Urinary bladder (tissue), 4 donors: ENCODE measurements around the gene CLSTN2. TPM values are rescaled to one million over a fixed set of nuclear protein-coding genes. Genes with fewer than 3 reads are reported as not detected.

Source experiments
- DNase-seq: peaks from one replicate; pipeline ENCODE4 v3.0.0-alpha.2; 2015; ENCODE audit errors: extremely low spot score
- H3K27ac ChIP-seq: one replicate; pipeline ENCODE4 v1.5.1; 2013; ENCODE audit warnings: low read depth, mild to moderate bottlenecking, moderate library complexity
- H3K36me3 ChIP-seq: one replicate; pipeline ENCODE4 v1.6.1; 2013; ENCODE audit warnings: mild to moderate bottlenecking, moderate library complexity; ENCODE audit not compliant: insufficient read depth
- H3K4me1 ChIP-seq: one replicate; pipeline ENCODE4 v1.6.1; 2013; ENCODE audit warnings: mild to moderate bottlenecking, moderate library complexity; ENCODE audit not compliant: insufficient read depth
- H3K4me3 ChIP-seq: one replicate; pipeline ENCODE4 v1.5.1; 2013; ENCODE audit warnings: low read depth, low read length
- WGBS: extraction: QIAGEN DNeasy Blood & Tissue Kit; methylation state at CpG from one replicate; pipeline ENCODE4 v1.1.7; 2013; 5-methylcytosine and 5-hydroxymethylcytosine counted together
- polyA plus RNA-seq: library from polyadenylated mRNA; stranded (reverse); fragments of 200-250 nt; gene quantifications from one replicate; pipeline ENCODE4 v1.2.3, GENCODE V29; 2013
- total RNA-seq: library from RNA; depleted of rRNA; stranded (reverse); fragments of >200 nt; gene quantifications from one replicate; pipeline ENCODE4 v1.2.3, GENCODE V29; 2014
- donor health status: healthy with polysubstance abuse.
- donor health status: healthy.

The CLSTN2 gene
- total and polyA plus RNA-seq, 2 donors = 1.1 to 4.9 TPM

DNA sequence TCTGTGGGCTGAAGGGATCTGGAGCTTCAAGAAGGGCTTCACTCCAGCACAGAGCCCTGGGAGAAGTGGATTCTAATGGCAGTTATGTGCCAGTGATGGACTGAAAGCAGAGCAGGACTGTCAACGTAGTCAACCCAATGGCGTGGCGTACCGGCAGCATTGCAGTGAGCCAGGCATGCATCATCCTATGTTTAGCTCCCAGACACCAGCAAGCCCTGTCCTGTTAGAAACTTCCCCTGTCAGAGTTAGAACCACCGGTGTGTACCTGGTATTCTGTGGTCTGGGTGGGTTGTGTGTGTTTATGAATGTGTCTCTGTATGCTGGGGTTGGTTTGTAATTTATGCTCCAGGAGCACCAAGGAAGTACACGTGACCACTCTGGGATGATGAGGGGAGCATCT lies 86.3 kb downstream of the CLSTN2 start:
- Histone ChIP-seq H3K4me3 (no peak overlapping the region), H3K36me3 (no peaks in the 10 kb centered on the region), H3K4me1 (no peaks in the 10 kb centered on the region), H3K27ac (no peak overlapping the region)
- WGBS = 93% methylated on average over 6 of the region's 6 CpGs
- DNase-seq = no peak

DNA sequence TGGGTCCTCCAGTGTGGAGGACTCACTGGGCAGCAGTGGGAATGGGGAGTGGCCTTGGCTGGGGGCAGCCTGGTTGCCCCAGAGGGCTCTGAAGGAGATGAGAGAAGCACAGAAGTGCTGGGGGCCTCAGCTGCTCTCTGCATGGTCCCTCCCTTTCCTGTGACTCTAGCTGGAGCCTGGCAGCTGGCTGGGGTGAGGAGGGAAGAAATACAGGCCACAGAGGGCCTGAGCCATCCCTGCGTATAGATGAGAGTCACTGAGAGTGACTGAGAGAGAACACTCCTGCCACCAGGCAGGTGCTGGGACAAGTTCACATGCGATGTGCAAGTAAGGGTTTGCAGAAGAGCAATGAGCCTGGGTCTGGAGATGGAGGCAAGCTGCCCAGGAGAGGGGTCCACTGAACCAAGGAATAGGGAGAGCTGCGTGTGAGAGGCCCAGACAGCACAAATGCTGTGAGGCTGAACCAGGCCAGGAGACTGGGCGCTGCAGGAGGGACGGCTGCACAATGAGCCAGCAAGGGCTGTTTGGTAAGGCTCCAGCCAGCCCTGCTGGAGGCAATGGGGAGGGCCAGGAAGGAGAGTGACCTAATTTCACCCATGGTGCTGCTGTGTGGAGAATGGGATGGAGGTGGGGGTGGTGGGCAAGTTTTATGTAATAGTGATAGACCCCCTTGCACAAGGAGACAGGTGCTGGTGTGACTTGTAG lies 87.2 kb downstream of the CLSTN2 start:
- no peaks in the 10 kb centered on the region for H3K4me1 ChIP-seq
- DNase-seq = no peak
- no peak overlapping the region for H3K4me3 ChIP-seq
- 48% methylated on average over 5 of the region's 5 CpGs for WGBS
- no peaks in the 10 kb centered on the region for H3K36me3 ChIP-seq
- no peak overlapping the region for H3K27ac ChIP-seq

DNA sequence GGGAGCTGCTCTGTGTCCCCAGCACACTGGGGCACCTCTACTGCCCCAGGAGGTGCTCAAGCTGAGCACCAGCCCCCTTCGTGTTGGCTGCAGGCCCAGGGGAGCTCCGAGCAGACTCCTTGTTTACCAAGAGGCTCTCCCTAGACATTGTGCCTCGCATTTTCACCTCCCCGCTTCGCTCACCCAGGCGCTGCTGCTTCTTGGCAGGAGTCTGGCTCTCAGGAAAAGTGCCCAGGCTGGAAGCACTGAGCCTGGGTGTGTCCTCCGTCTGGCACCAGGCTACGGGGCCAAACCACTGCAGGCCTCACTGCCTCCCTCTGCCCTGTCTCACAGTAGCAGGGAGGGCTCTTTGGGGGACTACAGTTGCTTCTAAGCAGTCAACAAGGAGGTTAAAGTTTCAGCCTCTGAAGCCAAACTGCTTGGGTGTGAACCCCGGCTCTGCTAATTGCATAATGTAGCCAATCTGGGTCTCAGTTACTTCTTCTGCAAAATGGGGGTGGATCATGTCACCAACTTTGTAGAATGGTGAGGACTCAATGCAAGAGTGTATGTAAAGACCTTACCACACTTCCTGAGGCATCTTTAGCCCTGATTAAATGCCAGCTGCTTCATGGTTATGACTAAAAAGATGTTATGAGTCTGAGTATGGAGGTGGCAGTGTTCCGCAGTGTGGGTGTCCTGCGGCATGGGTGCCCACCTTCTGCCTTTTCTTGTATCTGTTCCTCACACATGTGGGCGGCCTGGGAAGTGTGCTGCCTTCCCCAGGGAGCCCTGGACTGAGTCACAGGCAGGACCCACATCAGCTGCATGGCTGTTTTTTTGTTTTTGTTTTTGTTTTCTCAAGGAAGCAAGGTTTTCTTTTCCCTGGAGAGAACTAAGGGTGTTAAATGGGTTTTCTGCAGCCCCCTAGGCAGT lies 88.9 kb downstream of the CLSTN2 start:
- no peak overlapping the region for H3K4me3 ChIP-seq
- no peaks in the 10 kb centered on the region for H3K36me3 ChIP-seq
- DNase-seq = no peak
- 52% methylated on average over 12 of the region's 12 CpGs for WGBS
- no peak overlapping the region for H3K27ac ChIP-seq
- H3K4me1 ChIP-seq = no peaks in the 10 kb centered on the region

DNA sequence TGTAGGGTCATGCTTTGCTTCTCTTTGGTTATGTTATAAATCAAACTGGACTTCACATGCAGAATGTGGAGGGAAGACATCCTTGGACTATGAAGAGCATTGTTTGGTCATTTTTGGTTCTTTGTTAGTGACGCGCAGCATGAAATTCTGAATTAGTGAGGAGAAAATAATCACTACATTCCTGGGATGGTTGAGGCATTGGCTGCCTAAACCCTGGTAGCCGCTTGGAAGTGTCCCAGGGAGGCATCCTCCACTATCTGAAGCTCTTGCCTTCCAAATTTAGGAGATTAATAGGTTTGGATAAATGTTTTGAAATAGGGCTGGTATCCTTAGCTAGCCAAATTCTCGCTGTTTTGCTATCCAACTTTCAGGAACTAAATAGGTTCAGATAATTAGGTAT lies 96.2 kb downstream of the CLSTN2 start:
- Histone ChIP-seq H3K27ac (no peak overlapping the region), H3K36me3 (no peaks in the 10 kb centered on the region), H3K4me3 (no peak overlapping the region), H3K4me1 (no peaks in the 10 kb centered on the region)
- no peak for DNase-seq
- WGBS = 81% methylated on average over 4 of the region's 4 CpGs

DNA sequence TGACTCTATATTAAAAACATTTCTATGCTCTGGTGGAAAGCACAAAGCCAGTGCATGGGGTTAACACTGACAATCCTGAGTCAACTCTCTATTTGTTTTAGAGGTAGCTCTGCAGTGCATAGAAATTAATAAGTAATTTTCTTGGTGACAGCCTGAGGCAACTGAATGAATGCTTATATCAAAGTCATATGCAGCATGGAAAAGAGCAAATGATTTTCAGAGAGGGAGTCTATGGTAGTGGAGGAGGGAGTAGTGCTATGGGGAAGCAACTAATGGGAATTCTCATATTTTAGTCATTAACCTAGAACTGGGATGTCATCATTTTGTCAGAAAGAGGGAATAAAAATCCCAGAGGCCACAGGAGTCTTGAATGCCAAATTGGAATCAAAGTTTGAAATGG lies 99.1 kb downstream of the CLSTN2 start:
- no peak overlapping the region for H3K27ac ChIP-seq
- DNase-seq = no peak
- no peak overlapping the region for H3K4me3 ChIP-seq
- H3K36me3 ChIP-seq = no peaks in the 10 kb centered on the region
- no peaks in the 10 kb centered on the region for H3K4me1 ChIP-seq

DNA sequence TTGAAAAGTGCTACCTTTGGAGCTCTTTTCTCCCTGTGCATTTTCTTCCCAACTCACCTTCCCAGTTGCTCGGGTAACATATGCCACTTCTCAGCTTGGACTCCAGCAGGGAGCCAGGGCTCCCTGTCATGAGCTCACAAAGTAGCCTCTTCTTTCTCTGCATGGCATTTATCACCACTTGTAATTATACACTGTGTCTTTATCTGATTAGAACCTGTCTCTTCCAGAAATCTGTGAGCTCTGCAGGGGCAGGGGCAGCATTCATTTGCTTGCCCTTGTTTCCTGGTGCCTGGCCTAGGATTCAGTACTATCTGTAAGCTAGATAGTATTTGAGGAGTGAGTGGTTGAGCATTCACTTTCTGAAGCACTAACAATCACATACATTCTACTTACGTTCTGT lies 100.9 kb downstream of the CLSTN2 start:
- 46% methylated on average over 2 of the region's 2 CpGs for WGBS

DNA sequence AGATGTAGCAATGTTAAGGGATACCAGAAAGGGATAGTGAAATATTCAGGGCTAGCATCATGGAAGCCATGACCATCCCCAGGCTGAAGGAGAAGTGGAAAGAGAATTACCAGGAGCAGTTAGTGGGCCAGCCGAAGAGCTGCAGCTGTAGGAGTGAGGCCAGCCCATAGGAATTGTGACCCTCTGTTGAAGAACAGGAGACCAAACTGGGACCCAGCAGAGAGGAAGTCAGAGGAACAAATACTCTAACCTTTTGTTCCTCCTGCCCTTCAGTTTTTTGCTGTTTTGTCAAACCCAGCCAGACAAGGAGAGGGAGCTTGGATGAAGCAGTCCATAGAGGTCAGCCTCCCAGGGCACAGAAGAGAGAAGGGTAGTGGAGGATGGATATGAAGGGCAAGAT lies 115.4 kb downstream of the CLSTN2 start:
- no peak for DNase-seq
- Histone ChIP-seq H3K36me3 (no peaks in the 10 kb centered on the region), H3K4me1 (no peaks in the 10 kb centered on the region), H3K27ac (no peak overlapping the region), H3K4me3 (no peak overlapping the region)
- 93% methylated on average over 1 of the region's 1 CpG for WGBS

More for the DNA sequence above, 100.9 kb downstream of the CLSTN2 start:
- no peaks in the 10 kb centered on the region for H3K36me3 ChIP-seq
- no peak overlapping the region for H3K4me3 ChIP-seq
- no peaks in the 10 kb centered on the region for H3K4me1 ChIP-seq
- no peak for DNase-seq
- H3K27ac ChIP-seq = no peak overlapping the region

DNA sequence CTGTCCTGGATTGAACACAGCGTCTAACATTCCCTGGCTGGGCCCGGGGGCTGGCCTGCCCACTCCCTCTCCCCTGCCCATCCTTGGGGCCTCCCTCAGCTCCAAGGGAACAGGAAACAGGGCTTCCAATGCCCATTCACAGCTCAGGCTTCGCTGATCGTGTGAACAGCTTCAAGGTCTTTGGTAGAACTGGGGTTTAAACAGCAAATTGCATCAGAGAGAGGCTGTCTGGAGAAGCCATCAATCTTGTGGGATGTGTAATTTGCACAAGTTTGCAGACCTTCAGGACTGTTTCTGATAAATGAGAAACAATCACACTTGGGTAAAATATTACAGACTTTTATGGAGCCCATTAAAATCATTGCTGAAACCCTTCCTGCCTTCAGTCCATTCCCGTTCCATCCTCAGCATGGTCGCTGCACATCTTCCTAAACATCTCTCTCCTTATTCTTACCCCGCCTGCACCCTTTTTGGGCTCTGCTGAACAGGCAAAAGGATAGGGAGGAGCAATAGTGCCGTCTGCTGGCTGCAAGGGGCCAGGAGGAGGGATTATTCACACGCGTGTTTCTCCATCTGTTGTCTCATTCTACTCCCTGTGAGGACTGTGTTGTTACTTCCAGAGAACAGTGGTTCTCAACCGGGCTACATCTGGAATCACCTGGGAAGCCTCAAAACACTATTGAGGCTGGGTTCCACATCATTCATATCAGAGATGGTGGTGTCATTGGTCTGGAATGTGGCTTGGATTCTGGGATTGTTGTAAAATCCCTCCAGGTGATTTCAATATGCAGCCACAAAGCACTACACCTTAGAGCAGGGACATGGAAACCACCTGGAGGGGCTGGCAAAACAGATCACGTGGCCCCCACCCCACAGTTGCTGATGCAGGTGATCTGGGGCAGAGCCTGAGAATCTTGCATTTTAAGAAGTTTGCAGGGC lies 116.3 kb downstream of the CLSTN2 start:
- Histone ChIP-seq H3K36me3 (no peaks in the 10 kb centered on the region), H3K4me1 (no peaks in the 10 kb centered on the region), H3K4me3 (no peak overlapping the region), H3K27ac (no peak overlapping the region)
- WGBS = 55% methylated on average over 12 of the region's 12 CpGs
- DNase-seq = no peak

DNA sequence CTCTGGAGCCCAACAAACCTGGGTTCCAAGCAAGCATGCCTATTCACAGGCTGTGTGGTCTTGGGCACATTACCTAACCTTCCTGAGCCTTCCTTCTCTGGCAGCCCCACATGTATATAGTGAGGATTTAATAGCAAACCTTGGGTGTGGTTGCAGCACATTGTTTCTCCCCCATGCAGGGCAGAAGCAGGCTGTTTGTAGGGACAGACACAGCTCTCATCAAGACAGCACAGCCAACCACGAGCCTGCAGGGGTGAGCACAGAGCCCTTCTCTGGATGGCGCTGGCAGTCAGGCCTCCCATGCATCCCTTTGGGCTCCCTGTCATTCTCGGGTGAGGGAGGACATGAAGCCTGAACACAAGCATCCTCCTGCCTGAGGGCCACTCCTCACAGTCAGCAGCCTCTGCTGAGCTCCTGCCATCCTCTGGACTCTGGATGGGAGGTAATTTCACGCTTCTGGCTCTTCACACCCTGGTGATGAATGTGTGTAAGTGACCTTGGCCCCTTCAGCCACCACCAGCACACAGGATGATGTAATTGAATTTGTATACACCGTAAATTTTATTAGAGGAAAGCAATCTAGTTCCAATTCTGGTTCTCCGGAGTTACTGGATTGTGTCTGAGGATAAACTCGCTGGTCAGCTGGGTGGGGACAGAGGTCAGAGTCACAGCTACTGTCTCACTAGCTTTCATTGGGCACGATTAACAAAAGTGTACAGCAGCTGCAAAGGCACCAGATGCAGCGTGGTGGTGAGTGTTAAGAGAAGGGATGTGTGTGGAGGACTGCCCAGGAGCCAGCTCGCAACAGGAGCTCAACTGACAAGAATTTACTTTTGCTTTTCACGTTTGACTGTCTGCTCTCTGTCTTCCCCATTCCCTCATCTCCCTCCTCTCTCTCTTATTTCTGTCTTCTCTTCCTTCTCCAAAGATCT lies 118.1 kb downstream of the CLSTN2 start:
- Histone ChIP-seq H3K4me1 (no peaks in the 10 kb centered on the region), H3K27ac (no peak overlapping the region), H3K4me3 (no peak overlapping the region), H3K36me3 (no peaks in the 10 kb centered on the region)
- DNase-seq = no peak
- 28% methylated on average over 11 of the region's 11 CpGs for WGBS

DNA sequence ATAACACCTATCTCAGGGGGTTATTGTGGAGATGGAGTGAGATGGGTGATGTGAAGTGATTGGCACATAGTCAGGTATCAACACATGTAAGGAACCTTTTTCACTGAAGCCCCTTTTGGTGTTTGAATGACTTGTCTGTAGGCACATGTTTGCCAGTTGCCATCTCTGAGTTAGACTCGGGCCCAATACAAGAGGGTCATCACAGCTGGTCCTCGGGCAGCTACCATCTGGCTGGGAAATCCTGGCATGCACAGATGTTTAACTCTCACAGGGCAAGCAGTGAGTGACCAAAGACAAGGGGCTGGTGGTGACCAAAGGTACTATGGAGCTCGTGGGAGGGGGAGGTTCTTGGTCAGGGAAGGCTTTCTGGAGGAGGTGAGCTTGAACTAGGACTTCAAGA lies 118.8 kb downstream of the CLSTN2 start:
- Histone ChIP-seq H3K36me3 (no peaks in the 10 kb centered on the region), H3K4me3 (no peak overlapping the region), H3K27ac (no peak overlapping the region), H3K4me1 (no peaks in the 10 kb centered on the region)
- WGBS = 83% methylated on average over 3 of the region's 3 CpGs
- DNase-seq = no peak

DNA sequence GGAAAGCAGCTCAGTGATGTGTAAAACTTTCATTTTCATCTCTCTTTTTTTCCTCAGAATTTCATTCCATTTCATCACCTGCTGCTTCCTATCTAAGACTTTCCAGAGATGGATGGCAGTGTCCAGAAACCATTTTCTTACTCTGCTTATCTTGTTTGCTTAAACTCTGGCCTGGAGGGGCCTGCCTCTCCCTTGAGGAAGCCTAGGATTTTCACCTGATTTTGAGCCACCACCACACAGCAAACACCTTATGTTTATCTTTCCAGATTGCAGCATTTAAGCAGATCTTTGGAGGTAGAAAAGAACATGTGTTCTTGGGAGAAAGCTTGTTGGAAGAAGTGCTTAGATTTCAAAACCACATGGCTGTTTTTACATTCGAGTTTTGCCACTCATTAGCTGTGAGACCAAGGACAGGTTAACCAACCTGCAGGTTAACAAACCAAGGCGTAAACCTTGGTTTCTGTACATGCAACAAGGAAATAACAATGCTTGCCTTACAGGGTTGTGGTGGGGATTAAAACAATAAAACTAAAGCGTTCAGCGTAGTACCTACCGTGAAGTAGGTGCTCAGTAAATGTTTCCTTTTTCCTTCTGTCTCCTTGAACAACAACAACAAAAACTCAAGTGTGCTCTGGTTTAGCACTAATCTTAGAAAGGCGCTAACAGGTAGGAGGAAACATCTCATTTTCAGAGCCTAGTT lies 120.3 kb downstream of the CLSTN2 start:
- Histone ChIP-seq H3K36me3 (no peaks in the 10 kb centered on the region), H3K4me3 (no peak overlapping the region), H3K27ac (no peak overlapping the region), H3K4me1 (no peaks in the 10 kb centered on the region)
- DNase-seq = no peak
- 92% methylated on average over 6 of the region's 6 CpGs for WGBS

DNA sequence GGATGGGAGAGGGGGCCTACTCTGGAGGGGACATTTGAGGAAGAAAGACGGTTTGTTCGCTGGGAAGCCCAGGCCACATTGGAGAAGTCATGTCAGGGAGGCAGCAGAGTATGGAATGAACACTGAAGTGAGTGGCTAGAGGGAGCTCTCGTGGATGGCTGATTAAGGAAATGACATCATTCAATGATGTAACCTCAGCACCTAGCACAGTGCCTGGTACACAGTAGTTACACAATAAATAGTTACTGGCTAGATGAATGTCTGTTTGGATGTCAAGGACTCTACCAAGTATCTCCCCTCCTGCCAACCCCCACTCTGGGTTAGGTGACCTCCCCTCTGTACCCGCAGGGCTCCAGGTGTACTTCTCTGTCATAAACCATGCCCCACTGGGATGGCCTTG lies 121.1 kb downstream of the CLSTN2 start:
- 94% methylated on average over 4 of the region's 4 CpGs for WGBS
- Histone ChIP-seq H3K27ac (no peak overlapping the region), H3K4me1 (no peaks in the 10 kb centered on the region), H3K36me3 (no peaks in the 10 kb centered on the region), H3K4me3 (no peak overlapping the region)
- no peak for DNase-seq
